ENCODE results near the gene CHCHD4. TPM values are rescaled to one million over a fixed set of nuclear protein-coding genes. Genes with fewer than 3 reads are reported as not detected.

Gene CHCHD4
- total RNA-seq, 1 experiment from 2014 or later = 27.5 TPM

- TF ChIP-seq ZBTB43 (CRISPR knock-in tag; IDR thresholded peaks at IDR 0.05) = peak; percentile 34; the same call in 1 of the 2 replicates
- no peak for TF ChIP-seq ZSCAN18 (CRISPR knock-in tag; IDR thresholded peaks at IDR 0.05)
- TF ChIP-seq FOXK1 (CRISPR knock-in tag; IDR thresholded peaks at IDR 0.05) = peak; percentile 38; the same call in 1 of the 2 replicates
- TF ChIP-seq ZNF671 (CRISPR knock-in tag; IDR thresholded peaks at IDR 0.05) = no peak
- TF ChIP-seq ZNF512 (CRISPR knock-in tag; IDR thresholded peaks at IDR 0.05; ENCODE audit: borderline replicate concordance) = no peak
- TF ChIP-seq STAT6 (CRISPR knock-in tag; conservative IDR thresholded peaks at IDR 0.05; ENCODE audit: low read depth) = no peak
- no peak for TF ChIP-seq ZNF317 (CRISPR knock-in tag; IDR thresholded peaks at IDR 0.05; ENCODE audit: borderline replicate concordance, low read depth)
- 0 out of 2 replicates have a peak, but pooled peaks have one; percentile 30 for TF ChIP-seq MYBL2 (CRISPR knock-in tag; IDR thresholded peaks at IDR 0.05)
- peak; percentile 34; the same call in 1 of the 2 replicates for TF ChIP-seq MAX (CRISPR knock-in tag; IDR thresholded peaks at IDR 0.05)
- no peak for TF ChIP-seq IRF2 (CRISPR knock-in tag; IDR thresholded peaks at IDR 0.05; ENCODE audit: borderline replicate concordance, low read depth)
Observed at GRCh38 chr3:14124223-14124614, 451 bp downstream of the CHCHD4 start (continued).

- H3K27ac Mint-ChIP-seq = peak overlapping the region; percentile 35; the same call in 1 of the 2 replicates
- ChIA-PET POLR2A (no interaction called here), CTCF (interaction anchor here (1.0 to 5.6 kb wide), 5 partner anchors 10 to 242 kb away, joined by 3 to 98 read pairs (median 16); no protein-coding TSS in a partner anchor)
- peaks cover 20% of the 10 kb centered on the region for H3K9me3 Mint-ChIP-seq
- H3K27me3 Mint-ChIP-seq (ENCODE audit: low read depth) = no peaks in the 10 kb centered on the region
- H3K4me1 Mint-ChIP-seq = peaks cover 40% of the 10 kb centered on the region
- ATAC-seq = no peak
- peak overlapping the region; percentile 100 for H3K4me3 Mint-ChIP-seq
- DNase-seq (ENCODE audit: low spot score) = no peak
- TF ChIP-seq NFE2L1 (CRISPR knock-in tag; IDR thresholded peaks at IDR 0.05) (no peak), RORB (CRISPR knock-in tag; IDR thresholded peaks at IDR 0.05) (no peak), PREB (CRISPR knock-in tag; IDR thresholded peaks at IDR 0.05; ENCODE audit: borderline replicate concordance) (no peak), STAT6 (CRISPR knock-in tag; conservative IDR thresholded peaks at IDR 0.05; ENCODE audit: low read depth) (no peak), GRHL2 (CRISPR knock-in tag; IDR thresholded peaks at IDR 0.05; ENCODE audit: insufficient replicate concordance, severe bottlenecking) (no peak)
- H3K36me3 Mint-ChIP-seq = peaks cover 39% of the 10 kb centered on the region
Observed at GRCh38 chr3:14123308-14124222, 1.1 kb downstream of the CHCHD4 start.
